ENCODE results near the gene BAHD1. TPM values are rescaled to one million over a fixed set of nuclear protein-coding genes. Genes with fewer than 3 reads are reported as not detected.

BAHD1 gene
- total RNA-seq, 1 experiment from 2014 or later, result 17.2 TPM

DNA sequence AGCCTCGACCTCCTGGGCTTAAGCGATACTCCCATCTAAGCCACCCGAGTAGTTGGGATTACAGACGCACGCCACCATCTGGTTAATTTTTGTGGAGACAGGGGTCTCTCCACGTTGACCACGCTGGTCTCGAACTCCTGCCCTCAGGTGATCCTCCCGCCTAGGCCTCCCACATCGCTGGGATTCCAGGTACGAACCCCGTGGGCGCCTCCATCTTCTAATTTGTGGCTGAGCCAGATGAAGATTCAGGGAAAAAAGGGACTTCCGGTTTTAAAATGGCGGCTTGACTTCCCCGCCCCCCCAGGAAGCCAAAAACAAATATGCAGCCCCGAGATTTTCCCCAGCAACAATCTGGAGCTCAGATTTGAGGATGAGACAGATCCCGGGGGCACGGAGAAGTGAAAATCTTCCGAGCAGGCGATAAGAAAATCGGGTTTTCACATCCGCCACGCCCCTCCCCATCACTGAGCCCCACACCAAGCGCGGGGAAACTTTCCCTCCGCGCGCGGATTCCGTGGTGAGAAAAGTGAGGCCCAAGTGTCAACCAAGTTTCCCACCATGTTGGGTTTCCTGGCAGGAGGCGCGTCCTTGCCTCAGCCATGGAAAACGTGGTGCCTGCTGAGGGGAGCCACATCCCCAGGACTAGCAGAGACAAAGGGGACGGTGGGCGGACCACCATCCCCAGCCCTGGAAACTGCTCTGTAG is 45.5 kb downstream of the BAHD1 start:
- H3K4me1 Mint-ChIP-seq (ENCODE audit: low read depth, unreplicated experiment), result no peaks in the 10 kb centered on the region
- TF ChIP-seq, protein P1, sequence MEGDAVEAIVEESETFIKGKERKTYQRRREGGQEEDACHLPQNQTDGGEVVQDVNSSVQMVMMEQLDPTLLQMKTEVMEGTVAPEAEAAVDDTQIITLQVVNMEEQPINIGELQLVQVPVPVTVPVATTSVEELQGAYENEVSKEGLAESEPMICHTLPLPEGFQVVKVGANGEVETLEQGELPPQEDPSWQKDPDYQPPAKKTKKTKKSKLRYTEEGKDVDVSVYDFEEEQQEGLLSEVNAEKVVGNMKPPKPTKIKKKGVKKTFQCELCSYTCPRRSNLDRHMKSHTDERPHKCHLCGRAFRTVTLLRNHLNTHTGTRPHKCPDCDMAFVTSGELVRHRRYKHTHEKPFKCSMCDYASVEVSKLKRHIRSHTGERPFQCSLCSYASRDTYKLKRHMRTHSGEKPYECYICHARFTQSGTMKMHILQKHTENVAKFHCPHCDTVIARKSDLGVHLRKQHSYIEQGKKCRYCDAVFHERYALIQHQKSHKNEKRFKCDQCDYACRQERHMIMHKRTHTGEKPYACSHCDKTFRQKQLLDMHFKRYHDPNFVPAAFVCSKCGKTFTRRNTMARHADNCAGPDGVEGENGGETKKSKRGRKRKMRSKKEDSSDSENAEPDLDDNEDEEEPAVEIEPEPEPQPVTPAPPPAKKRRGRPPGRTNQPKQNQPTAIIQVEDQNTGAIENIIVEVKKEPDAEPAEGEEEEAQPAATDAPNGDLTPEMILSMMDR (IDR thresholded peaks at IDR 0.05; ENCODE audit: unreplicated experiment), result no peak
- H3K27ac Mint-ChIP-seq (ENCODE audit: unreplicated experiment), result no peak overlapping the region
- H3K36me3 Mint-ChIP-seq (ENCODE audit: insufficient read depth, unreplicated experiment), result no peaks in the 10 kb centered on the region
- CTCF ChIA-PET, result no interaction called here
- H3K4me3 Mint-ChIP-seq (ENCODE audit: low read depth, unreplicated experiment), result no peak overlapping the region
- DNase-seq, result no peak
- BruUV-seq (replicated peaks), result no TSS peak
- no peaks in the 10 kb centered on the region for H3K27me3 Mint-ChIP-seq (ENCODE audit: unreplicated experiment)
- no peaks in the 10 kb centered on the region for H3K9me3 Mint-ChIP-seq (ENCODE audit: low read depth, unreplicated experiment)
- intact Hi-C loops (cut with micrococcal nuclease; ENCODE audit: unreplicated experiment), result no loop called here

DNA sequence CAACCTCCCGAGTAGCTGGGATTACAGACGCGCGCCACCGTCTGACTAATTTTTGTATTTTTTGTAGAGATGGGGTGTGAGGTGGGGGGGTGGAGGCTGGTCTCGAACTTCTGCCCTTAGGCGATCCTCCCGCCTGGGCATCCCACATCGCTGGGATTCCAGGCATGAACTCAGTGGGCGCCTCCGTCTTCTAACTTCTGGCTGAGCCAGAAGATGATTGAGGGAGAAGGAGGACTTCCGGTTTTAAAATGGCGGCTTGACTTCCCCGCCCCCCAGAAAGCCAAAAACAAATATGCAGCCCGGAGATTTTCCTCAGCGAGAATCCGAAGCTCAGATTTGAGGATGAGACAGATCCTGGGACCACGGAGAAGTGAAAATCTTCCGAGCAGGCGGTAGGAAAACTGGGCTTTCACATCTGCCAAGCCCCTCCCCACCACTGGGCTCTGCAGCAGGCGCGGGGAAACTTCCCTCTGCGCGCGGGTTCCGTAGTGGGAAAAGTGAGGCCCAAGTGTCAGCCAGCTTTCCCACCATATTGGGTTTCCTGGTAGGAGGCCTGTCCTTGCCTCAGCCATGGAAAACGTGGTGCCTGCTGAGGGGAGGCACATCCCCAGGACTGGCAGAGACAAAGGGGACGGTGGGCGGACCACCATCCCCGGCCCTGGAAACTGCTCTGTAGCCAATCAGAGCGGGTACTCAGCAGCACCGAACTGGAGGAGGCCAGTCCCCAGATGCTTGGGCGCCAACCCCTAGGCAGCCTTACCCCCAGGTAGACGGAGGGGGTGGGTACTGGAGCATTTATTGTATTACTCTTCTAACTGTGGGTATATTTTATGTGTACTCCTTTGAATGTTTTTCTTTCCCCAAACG is 47.3 kb downstream of the BAHD1 start:
- BruUV-seq (replicated peaks), result no TSS peak
- H3K4me1 Mint-ChIP-seq (ENCODE audit: low read depth, unreplicated experiment), result no peaks in the 10 kb centered on the region
- no peaks in the 10 kb centered on the region for H3K27me3 Mint-ChIP-seq (ENCODE audit: unreplicated experiment)
- intact Hi-C loops (cut with micrococcal nuclease; ENCODE audit: unreplicated experiment), result no loop called here
- H3K27ac Mint-ChIP-seq (ENCODE audit: unreplicated experiment), result no peak overlapping the region
- CTCF ChIA-PET, result no interaction called here
- H3K4me3 Mint-ChIP-seq (ENCODE audit: low read depth, unreplicated experiment), result no peak overlapping the region
- TF ChIP-seq, protein P1 (IDR thresholded peaks at IDR 0.05; ENCODE audit: unreplicated experiment), result no peak
- H3K36me3 Mint-ChIP-seq (ENCODE audit: insufficient read depth, unreplicated experiment), result no peaks in the 10 kb centered on the region
- no peaks in the 10 kb centered on the region for H3K9me3 Mint-ChIP-seq (ENCODE audit: low read depth, unreplicated experiment)
- DNase-seq, result no peak

DNA sequence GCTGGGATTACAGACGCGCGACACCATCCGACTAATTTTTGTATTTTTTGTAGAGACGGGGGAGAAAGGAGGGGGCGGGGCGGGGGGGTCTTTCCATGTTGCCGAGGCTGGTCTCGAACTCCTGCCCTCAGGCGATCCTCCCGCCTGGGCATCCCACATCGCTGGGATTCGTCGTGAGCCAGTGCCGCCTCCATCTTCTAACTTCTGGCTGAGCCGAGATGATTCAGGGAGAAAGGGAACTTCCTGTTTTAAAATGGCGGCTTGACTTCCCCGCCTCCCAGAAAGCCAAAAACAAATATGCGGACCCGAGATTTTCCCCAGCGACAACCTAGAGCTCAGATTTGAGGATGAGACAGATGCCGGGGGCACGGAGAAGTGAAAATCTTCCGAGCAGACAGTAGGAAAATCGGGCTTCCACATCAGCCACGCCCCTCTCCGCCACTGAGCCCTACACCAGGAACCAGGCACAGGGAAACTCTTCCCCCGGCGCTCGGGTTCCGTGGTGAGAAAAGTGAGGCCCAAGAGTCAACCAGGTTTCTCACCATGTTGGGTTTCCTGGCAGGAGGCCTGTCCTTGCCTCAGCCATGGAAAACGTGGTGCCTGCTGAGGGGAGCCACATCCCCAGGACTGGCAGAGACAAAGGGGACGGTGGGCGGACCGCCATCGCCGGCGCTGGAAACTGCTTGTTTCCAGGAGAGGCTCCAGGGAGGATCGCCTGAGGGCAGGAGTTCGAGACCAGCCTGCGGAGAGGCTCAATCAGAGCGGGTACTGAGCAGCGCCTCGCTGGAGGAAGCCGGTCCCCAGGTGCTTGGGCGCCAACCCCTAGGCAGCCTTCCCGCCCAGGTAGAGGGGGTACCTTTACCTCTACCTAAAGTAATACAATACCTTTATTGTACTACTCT is 48.8 kb downstream of the BAHD1 start:
- intact Hi-C loops (cut with micrococcal nuclease; ENCODE audit: unreplicated experiment), result no loop called here
- Mint-ChIP-seq H3K4me1 (ENCODE audit: low read depth, unreplicated experiment) (no peaks in the 10 kb centered on the region), H3K36me3 (ENCODE audit: insufficient read depth, unreplicated experiment) (no peaks in the 10 kb centered on the region), H3K9me3 (ENCODE audit: low read depth, unreplicated experiment) (no peaks in the 10 kb centered on the region), H3K27me3 (ENCODE audit: unreplicated experiment) (peaks cover 4% of the 10 kb centered on the region), H3K27ac (ENCODE audit: unreplicated experiment) (no peak overlapping the region), H3K4me3 (ENCODE audit: low read depth, unreplicated experiment) (no peak overlapping the region)
- CTCF ChIA-PET, result no interaction called here
- TF ChIP-seq, protein P1 (IDR thresholded peaks at IDR 0.05; ENCODE audit: unreplicated experiment), result no peak
- DNase-seq, result no peak
- BruUV-seq (replicated peaks), result no TSS peak

DNA sequence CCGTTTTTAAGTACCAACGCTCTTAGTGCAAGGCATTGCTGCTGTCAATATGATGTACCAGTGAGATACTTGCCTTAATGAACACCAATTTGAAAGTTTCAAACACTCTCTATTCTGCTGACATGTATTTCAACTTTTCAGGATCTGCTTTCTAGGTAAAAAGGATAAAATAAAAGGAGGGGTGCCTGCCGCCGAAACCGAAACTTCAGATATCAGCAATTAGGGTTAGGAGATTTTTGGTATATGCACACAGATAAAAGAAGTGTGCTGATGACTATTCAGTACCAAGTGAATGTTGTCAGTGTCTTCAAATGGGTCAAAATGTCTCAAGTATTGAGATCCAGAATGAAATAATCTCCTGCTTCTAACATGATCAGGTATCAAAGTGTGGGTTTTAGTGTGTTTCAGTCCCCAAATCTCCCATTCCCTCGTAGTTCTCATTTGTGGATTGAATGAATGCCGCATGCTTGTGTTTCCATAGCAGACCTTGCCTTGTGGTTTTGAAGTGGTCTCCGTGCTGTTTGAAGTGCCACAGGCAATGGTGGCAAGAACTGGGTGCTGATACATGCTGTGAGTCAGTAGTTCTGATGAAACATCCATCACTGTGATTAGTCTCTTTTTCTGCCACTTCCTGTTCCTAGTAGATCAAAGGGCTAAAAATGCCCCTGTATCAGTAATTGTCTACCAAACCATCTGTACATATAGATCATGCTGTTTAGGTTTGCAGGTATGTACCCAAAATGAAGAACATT is 52.5 kb downstream of the BAHD1 start:
- Mint-ChIP-seq H3K4me3 (ENCODE audit: low read depth, unreplicated experiment) (no peak overlapping the region), H3K27ac (ENCODE audit: unreplicated experiment) (no peak overlapping the region), H3K27me3 (ENCODE audit: unreplicated experiment) (peaks cover 28% of the 10 kb centered on the region), H3K36me3 (ENCODE audit: insufficient read depth, unreplicated experiment) (no peaks in the 10 kb centered on the region), H3K9me3 (ENCODE audit: low read depth, unreplicated experiment) (no peaks in the 10 kb centered on the region), H3K4me1 (ENCODE audit: low read depth, unreplicated experiment) (no peaks in the 10 kb centered on the region)
- no peak for DNase-seq
- BruUV-seq (replicated peaks), result no TSS peak
- intact Hi-C loops (cut with micrococcal nuclease; ENCODE audit: unreplicated experiment), result no loop called here
- TF ChIP-seq, protein P1 (IDR thresholded peaks at IDR 0.05; ENCODE audit: unreplicated experiment), result no peak
- CTCF ChIA-PET, result no interaction called here
